Ovary (tissue), 3 donors: ENCODE results near the gene RBM48.

ENCODE experiments used
- EP300 ChIP-seq: sonication (generic); formaldehyde crosslinking; IDR thresholded peaks from one replicate; pipeline ENCODE4 v1.6.1; 2017; ENCODE audit warnings: antibody characterized with exemption
- POLR2A ChIP-seq: fragments of 450-650 bp; IDR thresholded peaks from one replicate; pipeline ENCODE4 v1.6.1; 2017; ENCODE audit warnings: antibody characterized with exemption, mild to moderate bottlenecking, moderate library complexity
- TF ChIP-seq, protein P1 (sequence below), 3 donors: fragments of 450-650 bp in 2 of 3; fragments of 200-600 bp in 1 of 3; IDR thresholded peaks; one replicate each; pipeline versions ENCODE4 v1.5.1 to v1.8.0; 2016 to 2022; ENCODE audit warnings: antibody characterized with exemption in 3 of 3, mild to moderate bottlenecking in 1 of 3
- donor health status: DM: no; HTN: no; CAD: no.

DNA sequence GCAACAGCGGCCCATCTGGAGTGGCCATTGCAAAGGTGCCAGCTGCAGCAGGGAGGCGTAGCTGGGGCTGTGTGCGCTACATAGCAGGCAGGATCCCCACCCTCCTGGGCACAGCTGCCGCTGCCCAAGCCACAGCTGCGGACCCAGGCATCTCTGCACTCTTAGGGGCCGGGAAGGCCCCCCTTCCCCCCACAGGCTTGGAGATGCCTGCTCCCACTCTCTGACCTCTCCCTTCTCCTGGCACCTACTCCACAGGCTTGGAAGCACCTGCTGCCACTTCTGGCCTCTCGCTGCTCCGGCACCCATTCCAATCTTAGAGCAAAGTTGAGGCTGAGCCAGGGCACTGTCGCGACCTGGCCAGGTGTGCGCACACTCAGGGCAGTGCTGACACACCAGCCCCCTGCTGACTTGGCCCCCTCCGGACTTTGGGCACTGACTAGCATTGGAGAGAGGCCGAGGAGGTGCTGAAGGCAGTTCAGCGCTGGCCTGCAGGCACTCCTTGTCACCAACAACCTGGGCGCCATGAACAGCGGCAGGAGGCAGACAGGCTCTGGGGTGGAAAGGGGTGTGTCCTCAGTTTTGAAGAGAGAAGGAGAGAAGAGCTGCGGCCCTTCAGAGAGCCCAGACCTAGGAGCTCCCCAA lies 18.4 kb downstream of the RBM48 start:
- TF ChIP-seq, protein P1, sequence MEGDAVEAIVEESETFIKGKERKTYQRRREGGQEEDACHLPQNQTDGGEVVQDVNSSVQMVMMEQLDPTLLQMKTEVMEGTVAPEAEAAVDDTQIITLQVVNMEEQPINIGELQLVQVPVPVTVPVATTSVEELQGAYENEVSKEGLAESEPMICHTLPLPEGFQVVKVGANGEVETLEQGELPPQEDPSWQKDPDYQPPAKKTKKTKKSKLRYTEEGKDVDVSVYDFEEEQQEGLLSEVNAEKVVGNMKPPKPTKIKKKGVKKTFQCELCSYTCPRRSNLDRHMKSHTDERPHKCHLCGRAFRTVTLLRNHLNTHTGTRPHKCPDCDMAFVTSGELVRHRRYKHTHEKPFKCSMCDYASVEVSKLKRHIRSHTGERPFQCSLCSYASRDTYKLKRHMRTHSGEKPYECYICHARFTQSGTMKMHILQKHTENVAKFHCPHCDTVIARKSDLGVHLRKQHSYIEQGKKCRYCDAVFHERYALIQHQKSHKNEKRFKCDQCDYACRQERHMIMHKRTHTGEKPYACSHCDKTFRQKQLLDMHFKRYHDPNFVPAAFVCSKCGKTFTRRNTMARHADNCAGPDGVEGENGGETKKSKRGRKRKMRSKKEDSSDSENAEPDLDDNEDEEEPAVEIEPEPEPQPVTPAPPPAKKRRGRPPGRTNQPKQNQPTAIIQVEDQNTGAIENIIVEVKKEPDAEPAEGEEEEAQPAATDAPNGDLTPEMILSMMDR (IDR thresholded peaks at IDR 0.05), result no peak
- TF ChIP-seq POLR2A (no peak), EP300 (no peak)
